ENCODE data around the gene PSMB10.
A peak's percentile ranks its signal among the peaks of the same experiment; 100 is the strongest.

The PSMB10 gene

GRCh38 chr16:67962135-67962534 lies 25.5 kb upstream of the PSMB10 start:
- no peak for DNase-seq (ENCODE audit: low read depth)
- no peak for TF ChIP-seq CTCF (IDR thresholded peaks at IDR 0.05; ENCODE audit: control insufficient read depth, extremely low read depth, insufficient read depth)
- no peak overlapping the region for H3K4me3 ChIP-seq (ENCODE audit: low read depth, low read length)

- no peak for TF ChIP-seq CTCF (IDR thresholded peaks at IDR 0.05; ENCODE audit: control insufficient read depth, extremely low read depth, insufficient read depth)
- H3K4me3 ChIP-seq (ENCODE audit: low read depth, low read length) = no peak overlapping the region
- peak; percentile 94 for DNase-seq (ENCODE audit: low read depth)
Observed at GRCh38 chr16:67961551-67961957, 24.9 kb upstream of the PSMB10 start.

GRCh38 chr16:67959536-67960329 lies 23.1 kb upstream of the PSMB10 start:
- TF ChIP-seq CTCF (IDR thresholded peaks at IDR 0.05; ENCODE audit: control insufficient read depth, extremely low read depth, insufficient read depth) = no peak
- no peak for DNase-seq (ENCODE audit: low read depth)
- no peak overlapping the region for H3K4me3 ChIP-seq (ENCODE audit: low read depth, low read length)

DNA sequence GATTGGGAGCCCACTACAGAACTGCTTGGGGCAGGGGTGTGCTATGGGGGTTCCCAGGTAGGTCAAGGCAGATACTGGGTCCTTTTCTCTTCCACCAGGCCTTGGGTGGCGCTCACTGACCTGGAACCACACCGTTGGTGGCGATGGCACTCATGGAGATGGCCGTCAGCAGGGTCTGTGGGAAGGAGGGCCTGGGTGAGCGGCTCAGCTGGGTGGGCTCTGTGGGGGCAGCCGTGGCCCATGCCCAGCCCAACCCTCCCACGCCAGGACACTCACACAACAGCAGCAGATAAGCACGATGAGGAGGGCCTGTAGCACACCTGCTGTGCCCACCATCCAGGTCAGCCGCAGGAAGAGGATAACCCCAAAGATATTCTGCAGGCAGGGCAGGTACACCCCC lies 21.0 kb upstream of the PSMB10 start:
- no peak overlapping the region for H3K4me3 ChIP-seq (ENCODE audit: low read depth, low read length)
- no peak for DNase-seq (ENCODE audit: low read depth)
- TF ChIP-seq CTCF (IDR thresholded peaks at IDR 0.05; ENCODE audit: control insufficient read depth, extremely low read depth, insufficient read depth) = no peak

GRCh38 chr16:67954421-67955196 lies 18.0 kb upstream of the PSMB10 start:
- no peak overlapping the region for H3K4me3 ChIP-seq (ENCODE audit: low read depth, low read length)
- DNase-seq (ENCODE audit: low read depth) = no peak
- TF ChIP-seq CTCF (IDR thresholded peaks at IDR 0.05; ENCODE audit: control insufficient read depth, extremely low read depth, insufficient read depth) = no peak

- no peak for TF ChIP-seq CTCF (IDR thresholded peaks at IDR 0.05; ENCODE audit: control insufficient read depth, extremely low read depth, insufficient read depth)
- peak; percentile 36 for DNase-seq (ENCODE audit: low read depth)
- H3K4me3 ChIP-seq (ENCODE audit: low read depth, low read length) = no peak overlapping the region
Observed at GRCh38 chr16:67953641-67954375, 17.2 kb upstream of the PSMB10 start.
